G401 (cell line): Measurements from ENCODE around the gene PSMA3. TPM values are rescaled to one million over a fixed set of nuclear protein-coding genes. Genes with fewer than 3 reads are reported as not detected.

Source experiments
- DNase-seq: peaks from one replicate; pipeline ENCODE4 v3.0.0-alpha.2; 2015; ENCODE audit warnings: low spot score
- in situ Hi-C: cut with HindIII; loops from 2 replicates; pipeline ENCODE4 v1.10.0; 2016; ENCODE audit warnings: low sequenced_read_pairs, mixed read lengths
- total RNA-seq: library from RNA; depleted of rRNA; stranded (reverse); fragments of >200 nt; shearing (Covaris generic); gene quantifications from 2 replicates; pipeline ENCODE4 v1.2.3, GENCODE V29; 2014; rRNA removed

PSMA3 gene
- total RNA-seq, result 208 and 305 TPM in 2 replicates

DNA sequence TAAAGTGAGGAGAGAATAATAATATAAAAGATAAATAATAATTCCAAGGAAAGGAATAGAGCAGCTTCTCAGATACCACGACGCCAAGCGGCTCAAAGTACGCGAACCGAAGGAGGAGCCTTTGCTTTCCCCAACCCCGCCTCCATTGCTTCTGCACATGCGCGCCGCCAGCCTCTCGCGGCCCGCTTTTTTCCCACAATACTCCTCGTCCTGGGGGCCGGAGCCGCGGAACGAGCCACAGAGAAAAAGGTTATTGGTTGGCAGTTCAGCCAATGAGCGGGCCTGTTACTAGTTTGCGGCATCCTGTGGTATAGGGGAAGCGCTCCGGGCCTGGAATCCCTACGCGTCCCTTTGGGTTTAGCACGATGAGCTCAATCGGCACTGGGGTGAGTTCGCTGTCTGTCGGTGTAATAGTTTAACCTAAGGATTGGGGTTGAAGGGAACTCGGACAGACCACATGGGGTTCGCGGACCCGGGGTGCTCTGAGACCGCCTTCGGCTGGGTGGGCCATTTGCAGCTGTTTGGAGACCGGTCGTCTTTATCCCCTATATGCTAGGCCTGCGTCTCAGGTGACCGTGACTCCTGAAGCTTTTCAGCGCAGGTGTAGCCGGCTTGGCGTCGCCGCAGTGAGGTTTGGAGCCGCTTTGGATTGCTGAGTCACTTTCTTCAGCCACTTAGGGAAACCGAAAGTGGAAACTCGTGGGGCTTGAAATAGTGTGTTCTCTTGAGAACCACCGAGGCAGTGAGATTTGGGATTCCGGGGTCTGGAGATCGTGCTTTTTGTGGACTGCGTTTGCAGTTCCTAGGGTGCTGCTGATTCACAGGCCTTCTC is at the start of gene PSMA3:
Gene PSMA3, plus strand, starts transcription at position 288 of the 832 bp plus-strand sequence. Its CDS starts 78 bp downstream, at position 366.
- peak; percentile 98 for DNase-seq
- in situ Hi-C loops, result no loop called here

DNA sequence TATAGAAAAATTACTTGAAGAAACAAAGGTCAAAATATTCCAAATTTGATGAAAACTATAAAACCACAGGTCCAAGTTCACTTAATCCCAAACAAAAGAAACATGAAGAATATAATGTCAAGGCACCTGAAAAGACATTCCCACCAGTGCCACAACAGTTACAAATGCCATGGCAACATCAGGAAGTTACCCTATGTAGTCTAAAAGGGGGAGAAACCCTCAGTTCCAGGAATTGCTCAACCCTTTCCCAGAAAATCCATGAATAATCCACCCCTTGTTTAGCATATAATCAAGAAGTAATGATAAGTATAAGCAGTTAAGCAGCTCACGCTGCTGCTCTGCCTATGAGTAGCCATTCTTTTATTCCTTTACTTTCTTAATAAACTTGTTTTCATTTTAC is 48.4 kb upstream of the PSMA3 start:
- DNase-seq, result no peak
- in situ Hi-C loops, result no loop called here

DNA sequence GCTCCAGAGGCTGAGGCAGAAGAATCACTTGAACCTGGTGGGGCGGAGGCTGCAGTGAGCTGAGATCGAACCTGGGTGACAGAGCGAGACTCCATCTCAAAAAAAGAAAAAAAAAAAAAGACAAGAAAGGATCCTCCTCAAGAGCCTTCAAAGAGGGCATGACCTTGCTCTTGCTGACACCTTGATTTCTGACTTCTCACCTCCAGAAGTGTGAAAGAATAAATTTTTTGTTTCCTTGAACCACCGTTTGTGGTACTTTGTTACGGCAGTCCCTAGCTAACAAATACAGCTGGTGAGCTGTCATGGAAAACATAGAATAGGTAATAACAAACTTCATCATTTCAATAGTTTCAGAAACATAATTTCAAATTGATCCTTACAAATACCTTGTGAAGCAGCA is 46.6 kb upstream of the PSMA3 start:
- in situ Hi-C loops, result no loop called here
- DNase-seq, result no peak

DNA sequence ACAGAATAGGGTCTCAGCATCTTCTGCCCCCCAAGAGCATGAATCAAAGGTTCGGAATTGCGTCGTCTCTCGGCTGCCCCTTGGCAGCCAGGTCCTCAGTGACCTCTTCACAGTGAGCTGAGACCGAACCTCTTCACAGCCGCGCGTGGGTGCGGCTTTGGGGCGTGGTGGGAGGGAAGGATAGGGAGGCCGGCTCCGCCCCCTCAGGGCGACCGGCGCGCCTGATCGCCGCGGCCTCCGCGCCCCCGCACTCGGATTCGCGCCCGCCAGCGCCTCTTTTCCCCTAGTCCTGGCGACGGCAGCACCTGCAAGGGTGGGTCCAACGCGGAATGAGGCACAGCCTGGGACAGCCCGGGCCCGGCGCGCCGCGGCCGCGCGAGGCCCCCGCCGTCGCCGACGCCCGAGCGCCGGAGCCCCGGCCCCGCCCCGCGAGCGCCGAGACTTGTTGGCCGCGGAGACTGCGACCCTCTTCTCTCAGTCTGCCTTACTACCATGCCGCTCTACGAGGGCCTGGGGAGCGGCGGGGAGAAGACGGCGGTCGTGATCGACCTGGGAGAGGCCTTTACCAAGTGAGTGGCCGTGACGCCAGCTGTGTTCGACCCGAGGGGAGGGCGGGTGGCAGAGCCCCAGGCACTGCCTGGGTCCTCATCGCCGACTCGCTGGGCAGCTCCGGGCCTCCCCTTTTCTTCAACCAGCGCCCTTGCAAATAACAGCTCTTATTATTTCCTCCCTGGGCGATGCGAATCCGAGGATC is 44.7 kb upstream of the PSMA3 start, which contains the start of gene ACTR10:
Gene ACTR10, plus strand, starts transcription at position 424 of the 754 bp plus-strand sequence. Its CDS starts 69 bp downstream, at position 493.
- in situ Hi-C loops, result no loop called here
- peak; percentile 91 for DNase-seq

DNA sequence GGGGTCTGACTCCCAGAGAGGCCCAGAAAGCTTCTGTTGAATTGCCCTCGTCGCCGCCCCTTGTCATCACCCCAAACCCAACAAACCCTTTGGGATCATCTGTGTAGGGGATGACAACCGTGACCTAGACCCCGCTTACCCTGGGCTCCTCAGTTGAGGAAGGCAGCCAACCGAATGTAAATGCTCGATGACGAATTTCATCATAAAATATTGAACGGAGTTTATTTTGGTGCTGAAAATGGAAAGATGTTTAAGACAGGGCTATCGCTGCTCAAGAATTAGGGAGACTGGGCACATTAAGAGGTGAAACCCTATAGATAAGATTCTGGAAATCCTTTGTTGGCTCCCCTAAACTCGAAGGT is 44.2 kb upstream of the PSMA3 start:
- no peak for DNase-seq
- in situ Hi-C loops, result no loop called here

DNA sequence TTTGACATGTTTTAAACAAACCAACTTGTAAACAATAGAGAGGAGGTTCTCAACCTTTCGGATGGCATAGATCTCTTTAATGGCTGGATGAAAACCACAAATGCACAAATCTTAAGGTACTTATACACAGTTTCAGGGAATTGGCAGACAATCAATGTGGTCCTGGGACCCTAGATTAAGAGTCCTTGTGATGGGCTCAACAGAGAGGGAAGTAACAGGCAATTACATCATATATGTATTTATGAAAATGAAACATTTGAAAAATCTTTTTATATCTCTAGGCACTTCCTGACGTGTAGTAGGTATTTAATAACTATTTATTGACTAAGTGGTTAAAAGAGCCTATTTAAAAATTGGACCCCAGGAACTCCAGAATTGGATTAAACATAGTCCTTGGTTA is 43.8 kb upstream of the PSMA3 start:
- in situ Hi-C loops, result no loop called here
- no peak for DNase-seq

DNA sequence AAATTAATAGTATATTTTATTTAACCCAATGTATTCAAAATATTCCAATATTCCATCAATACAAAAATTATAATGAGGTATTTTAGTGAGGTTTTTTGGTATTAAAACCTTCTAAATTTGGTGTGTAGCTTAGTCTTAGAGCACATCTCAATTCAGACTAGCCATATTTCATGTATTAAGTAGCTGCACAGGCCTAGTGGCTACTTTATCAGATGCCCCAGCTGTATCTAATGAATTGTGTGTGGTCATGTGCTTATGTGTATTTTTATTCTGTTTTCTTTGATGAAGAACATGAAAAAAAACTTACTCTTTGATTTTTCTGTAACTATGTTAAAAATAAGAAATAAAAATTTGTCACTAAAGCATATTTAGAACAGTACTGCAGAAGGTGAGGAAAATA is 31.5 kb upstream of the PSMA3 start:
- DNase-seq, result no peak
- in situ Hi-C loops, result no loop called here

DNA sequence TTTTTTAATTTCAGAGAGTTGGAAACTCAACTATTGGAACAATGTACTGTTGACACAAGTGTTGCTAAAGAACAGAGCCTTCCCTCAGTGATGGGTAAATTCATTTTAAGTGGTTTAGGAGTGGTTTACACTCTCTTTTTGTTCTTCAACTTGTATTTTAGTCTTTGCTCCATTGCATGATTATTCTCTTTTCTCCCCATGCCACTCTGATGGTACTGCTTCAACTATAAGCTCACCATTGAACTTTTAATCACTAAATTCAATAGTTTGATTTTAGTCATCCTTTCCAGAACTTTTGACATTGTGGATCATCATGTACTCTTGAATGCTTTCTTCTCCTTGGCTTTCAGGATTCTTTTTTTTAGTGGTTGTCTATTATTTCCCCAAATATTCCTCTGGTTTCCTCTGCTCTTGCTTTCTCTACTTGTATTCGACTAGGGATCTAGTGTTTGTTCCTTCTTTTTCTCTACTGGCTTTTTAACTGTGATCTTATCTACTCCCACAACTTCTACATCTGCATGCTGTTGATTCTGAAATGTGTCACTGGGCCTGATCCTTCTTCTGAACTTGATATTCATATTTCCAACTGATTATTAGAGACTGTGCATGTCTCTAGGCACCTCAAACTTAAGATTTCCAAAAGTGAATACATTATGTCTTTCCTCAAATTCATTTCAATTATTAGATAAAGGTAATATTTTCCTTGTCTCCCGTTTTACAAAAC is 29.3 kb upstream of the PSMA3 start:
- no peak for DNase-seq
- in situ Hi-C loops, result no loop called here

DNA sequence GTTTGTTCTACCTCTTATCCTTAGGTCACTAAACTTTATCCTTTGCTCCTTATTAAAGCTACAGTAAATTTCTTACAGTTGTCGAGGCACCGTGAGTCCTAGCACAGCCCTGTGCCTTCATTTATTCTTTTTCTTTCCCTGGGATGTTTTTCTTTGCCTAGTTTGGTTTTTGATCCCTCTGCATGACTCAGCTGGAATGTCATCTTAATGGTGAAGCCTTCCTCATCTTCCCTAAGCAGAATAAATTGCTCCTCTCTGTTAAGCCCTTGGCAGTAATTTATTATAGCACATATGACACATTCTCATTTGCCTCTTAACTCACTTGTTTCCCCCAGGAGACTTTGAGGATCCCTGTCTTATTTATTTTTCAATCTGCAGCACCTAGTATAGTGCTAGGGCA is 28.1 kb upstream of the PSMA3 start:
- in situ Hi-C loops, result no loop called here
- no peak for DNase-seq

DNA sequence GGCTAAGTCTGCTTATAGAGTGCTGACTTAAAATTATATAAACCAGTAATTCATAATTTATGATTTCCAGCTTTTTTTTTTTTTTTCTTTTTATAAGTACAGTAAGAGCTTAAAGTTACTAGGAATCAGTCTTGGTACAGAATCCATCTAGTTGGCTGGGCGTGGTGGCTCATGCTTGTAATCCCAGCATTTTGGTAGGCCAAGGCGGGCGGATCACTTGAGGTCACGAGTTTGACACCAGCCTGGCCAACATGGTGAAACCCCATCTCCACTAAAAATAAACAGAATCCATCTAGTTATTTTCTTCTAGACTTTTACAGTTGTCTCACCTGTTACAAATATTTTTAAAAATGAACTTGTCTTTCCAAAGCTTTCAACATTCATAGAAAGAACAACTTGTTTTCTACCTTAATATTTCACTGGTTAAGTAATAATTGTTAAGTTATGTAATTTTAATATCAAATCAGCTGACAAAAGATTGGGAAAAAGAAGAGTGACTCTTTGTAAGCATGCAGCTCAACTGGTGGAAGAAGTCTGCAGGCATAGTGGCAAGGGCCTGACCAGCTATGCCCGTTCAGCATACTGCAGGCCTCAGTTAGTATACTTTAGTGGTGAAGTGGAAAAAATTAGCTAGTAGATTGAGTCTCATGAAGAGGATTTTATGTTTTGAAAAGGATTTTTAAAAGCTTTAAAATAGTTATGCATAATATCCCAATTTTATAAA is 17.4 kb upstream of the PSMA3 start:
- in situ Hi-C loops, result no loop called here
- DNase-seq, result no peak

DNA sequence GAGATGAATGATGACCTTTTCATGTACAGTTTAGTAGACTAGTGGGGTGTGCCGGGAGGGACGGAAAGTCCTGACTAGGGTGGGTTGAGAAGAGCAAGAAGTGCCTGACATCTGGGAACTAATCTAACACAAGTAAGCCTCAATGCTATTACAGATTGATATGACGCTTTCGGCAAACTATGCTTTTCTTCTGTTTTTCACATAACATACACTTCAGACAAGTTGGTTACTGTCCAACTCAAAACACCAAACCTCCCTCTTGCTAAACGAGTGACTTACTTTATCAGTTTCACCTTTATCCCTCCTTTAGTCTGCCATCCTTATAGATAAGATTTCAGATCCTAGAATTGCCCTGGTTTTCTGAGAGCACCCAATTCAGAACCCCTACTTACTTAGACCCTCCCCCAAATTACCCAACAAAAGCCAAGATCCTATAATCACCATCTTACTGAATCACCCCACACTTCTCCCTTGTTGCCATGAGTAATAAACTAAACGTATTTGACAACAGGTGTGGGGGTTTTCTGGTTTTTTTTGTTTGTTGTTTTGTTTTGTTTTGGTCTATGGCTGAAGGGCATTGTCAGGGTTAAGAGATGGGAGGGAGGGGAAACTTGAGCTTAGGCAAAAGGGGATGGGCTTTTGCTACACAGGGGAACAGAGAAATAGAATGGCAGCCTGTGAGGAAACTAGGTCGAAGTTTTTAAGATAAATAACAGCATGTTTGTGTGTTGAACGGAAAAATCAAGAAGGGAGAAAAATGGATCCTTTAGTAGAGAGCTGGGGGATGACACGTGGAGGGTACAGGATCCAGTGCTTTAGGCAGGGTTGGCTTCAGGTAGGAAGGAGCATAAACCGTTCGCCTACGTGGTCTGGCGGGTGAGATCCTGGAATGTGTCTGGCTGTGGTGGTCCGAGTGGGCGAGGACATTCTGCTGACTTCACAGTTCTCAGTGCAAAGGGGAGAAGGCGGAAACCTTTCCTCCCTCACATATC is 6.1 kb upstream of the PSMA3 start:
- in situ Hi-C loops, result no loop called here
- DNase-seq, result peak; percentile 27

DNA sequence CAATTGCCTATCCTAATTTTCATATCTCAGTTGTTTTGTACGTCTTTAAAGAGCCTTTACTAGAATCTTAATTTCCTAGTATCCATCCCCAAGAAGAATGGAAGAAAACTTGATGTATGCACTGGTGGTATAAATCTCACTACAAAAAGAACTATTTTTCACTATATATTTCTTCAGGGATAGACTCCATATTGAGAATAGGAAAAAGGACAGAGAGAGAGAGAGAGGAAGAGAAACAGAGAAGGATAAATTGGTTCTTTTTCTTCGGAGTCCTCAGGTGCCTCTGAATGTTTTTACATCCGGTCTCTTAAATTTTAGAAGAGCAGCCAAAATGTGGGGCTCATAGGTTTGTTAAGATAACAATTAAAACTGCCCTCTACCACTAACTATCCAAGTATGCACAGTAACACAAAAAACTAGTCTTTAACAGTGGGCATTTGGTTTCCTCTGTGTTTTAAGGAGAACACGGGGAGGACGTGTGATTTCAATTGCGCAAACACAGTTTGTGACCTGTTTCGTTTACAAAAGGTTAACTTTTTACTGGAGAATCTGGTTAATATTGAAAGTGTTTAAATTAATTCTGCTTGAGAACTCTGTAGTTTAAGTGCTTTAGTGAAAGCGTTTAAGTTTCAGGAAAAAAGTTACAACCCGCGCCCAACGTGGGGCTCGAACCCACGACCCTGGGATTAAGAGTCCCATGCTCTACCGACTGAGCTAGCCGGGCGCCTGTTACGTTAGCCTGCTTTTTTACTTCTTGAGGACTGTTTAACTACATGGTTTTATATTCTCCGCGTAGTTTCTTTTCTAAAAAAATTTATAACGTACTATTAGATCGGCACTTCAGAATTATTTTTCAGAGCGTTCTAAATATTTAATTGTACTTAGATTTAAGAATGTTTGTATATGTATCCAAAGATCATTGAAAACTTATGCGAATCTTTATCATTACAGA is 5.1 kb upstream of the PSMA3 start:
- DNase-seq, result peak; percentile 84
- in situ Hi-C loops, result no loop called here

DNA sequence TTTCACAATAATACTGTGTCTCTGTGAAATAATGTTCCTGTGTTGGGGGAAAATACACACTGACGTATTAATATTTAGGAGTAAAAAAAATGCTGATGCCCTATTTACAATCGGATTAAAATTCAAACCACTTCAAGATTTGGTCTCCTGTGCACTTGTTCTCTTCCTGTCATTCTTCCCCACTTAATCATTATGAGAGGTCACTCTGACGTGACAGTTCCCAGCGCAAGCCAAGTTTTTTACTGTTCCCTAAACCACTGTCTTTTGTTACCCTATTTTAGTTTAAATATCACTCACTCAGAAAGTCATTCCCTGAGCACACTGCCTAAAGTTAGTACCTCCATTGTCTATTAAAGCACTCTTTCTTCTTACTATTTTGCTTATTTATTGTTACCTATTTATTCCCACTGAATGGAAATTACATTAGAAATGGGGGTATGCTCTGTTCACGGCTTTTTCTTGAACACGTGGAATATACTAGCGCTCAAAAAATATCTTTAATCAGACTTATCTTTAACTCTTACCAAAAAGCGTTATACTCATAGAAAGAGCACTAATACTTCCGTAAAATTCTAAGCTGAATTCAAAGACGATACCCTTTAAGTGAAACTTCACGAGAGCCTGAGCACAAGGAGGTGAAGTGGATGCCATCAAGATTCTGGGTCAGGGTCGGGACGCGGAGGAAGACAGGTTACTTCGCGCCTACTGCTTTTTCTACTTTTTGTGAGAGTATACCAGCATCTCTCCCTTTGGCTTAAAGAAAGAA is 670 bp upstream of the PSMA3 start:
- in situ Hi-C loops, result no loop called here
- DNase-seq, result peak; percentile 55

DNA sequence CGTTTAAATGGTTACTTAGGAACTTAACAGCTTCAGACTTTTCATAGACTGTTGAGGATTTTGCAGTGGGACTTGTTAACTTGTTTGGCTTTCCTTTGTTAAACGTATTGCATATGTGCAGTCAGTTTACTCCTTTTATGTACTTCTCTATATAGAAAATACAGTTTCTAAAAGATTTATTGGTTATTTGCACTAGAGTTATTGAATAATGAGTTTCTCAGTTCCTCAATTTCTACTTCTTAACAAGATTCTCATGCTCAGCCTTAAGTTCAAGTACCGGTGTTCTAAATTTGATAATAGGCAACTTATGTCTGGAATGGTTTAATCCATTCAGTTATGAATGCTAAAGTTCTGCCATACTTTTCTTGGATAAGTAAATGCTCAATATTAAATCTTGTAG is 919 bp downstream of the PSMA3 start:
- no peak for DNase-seq

DNA sequence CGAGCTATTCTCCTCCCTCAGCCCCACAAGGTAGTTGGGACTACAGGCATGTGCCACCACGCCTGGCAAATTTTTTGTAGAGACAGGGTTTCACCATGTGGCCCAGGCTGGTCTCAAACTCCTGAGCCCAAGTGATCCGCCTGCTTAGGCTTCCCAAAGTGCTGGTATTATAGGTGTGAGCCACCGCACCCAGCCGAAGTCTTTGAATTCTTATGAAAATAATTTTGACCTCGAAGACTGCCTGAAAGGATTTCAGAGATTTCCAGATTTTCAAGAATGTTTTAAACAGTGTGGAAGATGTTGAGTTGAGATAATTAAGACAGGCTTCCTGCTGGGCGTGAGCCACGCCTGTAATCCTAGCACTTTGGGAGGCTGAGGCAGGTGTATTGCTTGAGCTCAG is 5.0 kb downstream of the PSMA3 start:
- in situ Hi-C loops, result no loop called here
- no peak for DNase-seq

More for the DNA sequence above, 919 bp downstream of the PSMA3 start:
- in situ Hi-C loops, result no loop called here

DNA sequence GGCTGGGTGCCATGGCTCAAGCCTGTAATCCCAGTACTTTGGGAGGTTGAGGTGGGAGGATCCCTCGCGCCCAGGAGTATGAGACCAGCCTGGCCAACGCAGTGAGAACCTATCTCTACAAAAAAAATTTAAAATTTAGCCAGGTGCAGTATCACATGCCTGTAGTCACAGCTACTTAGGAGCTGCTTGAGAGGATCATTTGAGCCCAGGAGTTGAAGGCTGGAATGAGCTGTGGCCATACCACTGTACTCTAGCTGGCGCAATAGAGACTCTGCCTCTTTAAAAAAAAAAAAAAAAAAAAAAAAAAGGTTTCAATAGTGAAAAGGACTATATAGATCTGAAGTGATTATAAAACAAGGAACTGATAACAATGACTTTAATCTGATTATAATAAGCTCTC is 13.5 kb downstream of the PSMA3 start:
- DNase-seq, result no peak
- in situ Hi-C loops, result no loop called here
